ENCODE measurements around the gene PLOD3. TPM values are rescaled to one million over a fixed set of nuclear protein-coding genes. Genes with fewer than 3 reads are reported as not detected.
A peak's percentile ranks its signal among the peaks of the same experiment; 100 is the strongest.

Gene PLOD3
- total RNA-seq, 2 experiments from 2014 or later, result 37.1 to 43.4 TPM

GRCh38 chr7:101222275-101222830, 5.0 kb upstream of the PLOD3 start:
- Mint-ChIP-seq H3K27ac (no peak overlapping the region), H3K36me3 (peaks cover 22% of the 10 kb centered on the region), H3K27me3 (no peaks in the 10 kb centered on the region), H3K9me3 (no peaks in the 10 kb centered on the region), H3K4me3 (no peak overlapping the region), H3K4me1 (ENCODE audit: low read depth) (peaks cover 26% of the 10 kb centered on the region)
- no peak for DNase-seq
- intact Hi-C loops (cut with micrococcal nuclease), result no loop called here
- CTCF ChIA-PET, result interaction anchor here (1.0 to 1.3 kb wide), 2 partner anchors 22 to 30 kb away, joined by 3 read pairs; no protein-coding TSS in a partner anchor
- POLR2A ChIA-PET, result interaction anchor here (0.9 kb wide), 1 partner anchor 24 kb away, joined by 3 read pairs; no protein-coding TSS in a partner anchor

- CTCF ChIA-PET, result interaction anchor here (1.1 to 7.4 kb wide), 5 partner anchors 23 to 96 kb away, joined by 3 to 62 read pairs (median 5); partner anchors contain the start of gene FIS1
- H3K27me3 Mint-ChIP-seq, result no peaks in the 10 kb centered on the region
- H3K4me1 Mint-ChIP-seq (ENCODE audit: low read depth), result peaks cover 35% of the 10 kb centered on the region
- no peak overlapping the region for H3K4me3 Mint-ChIP-seq
- DNase-seq, result no peak
- H3K27ac Mint-ChIP-seq, result no peak overlapping the region
- intact Hi-C loops (cut with micrococcal nuclease), result no loop called here
- POLR2A ChIA-PET, result no interaction called here
- H3K9me3 Mint-ChIP-seq, result no peaks in the 10 kb centered on the region
- H3K36me3 Mint-ChIP-seq, result peaks cover 24% of the 10 kb centered on the region
Measured at GRCh38 chr7:101220295-101220694, 2.9 kb upstream of the PLOD3 start.

- CTCF ChIA-PET, result interaction anchor here (0.6 to 7.4 kb wide), 17 partner anchors 16 to 585 kb away, joined by 3 to 62 read pairs (median 4); partner anchors contain the start of genes FIS1, TRIM56 and VGF
Measured at GRCh38 chr7:101218236-101219125, 1.1 kb upstream of the PLOD3 start.

GRCh38 chr7:101216860-101217387, 457 bp downstream of the PLOD3 start:
- Mint-ChIP-seq H3K9me3 (no peaks in the 10 kb centered on the region), H3K4me1 (ENCODE audit: low read depth) (peaks cover 33% of the 10 kb centered on the region), H3K4me3 (peak overlapping the region; percentile 92), H3K36me3 (peaks cover 11% of the 10 kb centered on the region), H3K27ac (peak overlapping the region; percentile 54), H3K27me3 (no peaks in the 10 kb centered on the region)
- ChIA-PET CTCF (interaction anchor here (0.7 to 7.4 kb wide), 12 partner anchors 15 to 512 kb away, joined by 3 to 62 read pairs (median 5); partner anchors contain the start of genes FIS1, MOGAT3 and VGF), POLR2A (interaction anchor here (0.6 to 2.2 kb wide), 9 partner anchors 12 to 365 kb away, joined by 3 to 26 read pairs (median 3); partner anchors contain the start of genes CLDN15, FIS1, UFSP1 and VGF)
- no peak for DNase-seq
- intact Hi-C loops (cut with micrococcal nuclease), result loop anchor here (10.0 kb wide), 1 partner anchor 132 kb away; the partner anchor contains the start of gene TRIM56

More at GRCh38 chr7:101218236-101219125, 1.1 kb upstream of the PLOD3 start:
- H3K9me3 Mint-ChIP-seq, result no peaks in the 10 kb centered on the region
- no peaks in the 10 kb centered on the region for H3K27me3 Mint-ChIP-seq
- H3K4me3 Mint-ChIP-seq, result peak overlapping the region; percentile 92
- intact Hi-C loops (cut with micrococcal nuclease), result loop anchor here (1.0 to 10.0 kb wide), 2 partner anchors 26 to 134 kb away; partner anchors contain the start of gene TRIM56
- DNase-seq, result no peak
- POLR2A ChIA-PET, result interaction anchor here (0.9 to 2.2 kb wide), 8 partner anchors 8 to 133 kb away, joined by 3 to 26 read pairs (median 4); partner anchors contain the start of genes CLDN15, FIS1, TRIM56 and VGF
- peaks cover 35% of the 10 kb centered on the region for H3K4me1 Mint-ChIP-seq (ENCODE audit: low read depth)
- H3K36me3 Mint-ChIP-seq, result peaks cover 16% of the 10 kb centered on the region
- H3K27ac Mint-ChIP-seq, result peak overlapping the region; percentile 76

GRCh38 chr7:101216001-101216859, 1.2 kb downstream of the PLOD3 start:
- H3K27me3 Mint-ChIP-seq, result no peaks in the 10 kb centered on the region
- POLR2A ChIA-PET, result interaction anchor here (0.7 to 2.1 kb wide), 2 partner anchors 36 to 364 kb away, joined by 3 to 13 read pairs; no protein-coding TSS in a partner anchor
- intact Hi-C loops (cut with micrococcal nuclease), result loop anchor here (10.0 kb wide), 1 partner anchor 131 kb away; the partner anchor contains the start of gene TRIM56
- H3K9me3 Mint-ChIP-seq, result no peaks in the 10 kb centered on the region
- peaks cover 28% of the 10 kb centered on the region for H3K4me1 Mint-ChIP-seq (ENCODE audit: low read depth)
- peak overlapping the region; percentile 92 for H3K4me3 Mint-ChIP-seq
- no peak for DNase-seq
- CTCF ChIA-PET, result interaction anchor here (0.8 to 7.4 kb wide), 7 partner anchors 15 to 72 kb away, joined by 3 to 62 read pairs (median 16); partner anchors contain the start of genes FIS1 and MOGAT3
- peaks cover 11% of the 10 kb centered on the region for H3K36me3 Mint-ChIP-seq
- peak overlapping the region; percentile 54 for H3K27ac Mint-ChIP-seq

GRCh38 chr7:101212014-101212413, 5.4 kb downstream of the PLOD3 start:
- CTCF ChIA-PET, result no interaction called here
- DNase-seq, result no peak
- H3K27ac Mint-ChIP-seq, result no peak overlapping the region
- POLR2A ChIA-PET, result no interaction called here
- no peaks in the 10 kb centered on the region for H3K9me3 Mint-ChIP-seq
- peaks cover 24% of the 10 kb centered on the region for H3K36me3 Mint-ChIP-seq
- peaks cover 9% of the 10 kb centered on the region for H3K4me1 Mint-ChIP-seq (ENCODE audit: low read depth)
- intact Hi-C loops (cut with micrococcal nuclease), result loop anchor here (10.0 kb wide), 1 partner anchor 127 kb away; the partner anchor contains the start of gene TRIM56
- H3K27me3 Mint-ChIP-seq, result no peaks in the 10 kb centered on the region
- H3K4me3 Mint-ChIP-seq, result no peak overlapping the region

- ChIA-PET POLR2A (no interaction called here), CTCF (no interaction called here)
- Mint-ChIP-seq H3K27ac (no peak overlapping the region), H3K4me1 (ENCODE audit: low read depth) (peaks cover 6% of the 10 kb centered on the region), H3K4me3 (no peak overlapping the region), H3K36me3 (peaks cover 26% of the 10 kb centered on the region), H3K27me3 (no peaks in the 10 kb centered on the region), H3K9me3 (no peaks in the 10 kb centered on the region)
- intact Hi-C loops (cut with micrococcal nuclease), result loop anchor here (10.0 kb wide), 1 partner anchor 127 kb away; the partner anchor contains the start of gene TRIM56
- no peak for DNase-seq
Measured at GRCh38 chr7:101211501-101211900, 5.9 kb downstream of the PLOD3 start.

GRCh38 chr7:101210143-101210542, 7.2 kb downstream of the PLOD3 start:
- Mint-ChIP-seq H3K4me1 (ENCODE audit: low read depth) (no peaks in the 10 kb centered on the region), H3K36me3 (peaks cover 23% of the 10 kb centered on the region), H3K27ac (no peak overlapping the region), H3K27me3 (no peaks in the 10 kb centered on the region), H3K9me3 (no peaks in the 10 kb centered on the region), H3K4me3 (no peak overlapping the region)
- CTCF ChIA-PET, result no interaction called here
- intact Hi-C loops (cut with micrococcal nuclease), result loop anchor here (10.0 kb wide), 1 partner anchor 125 kb away; the partner anchor contains the start of gene TRIM56
- DNase-seq, result no peak
- POLR2A ChIA-PET, result no interaction called here

- ChIA-PET POLR2A (no interaction called here), CTCF (no interaction called here)
- H3K36me3 Mint-ChIP-seq, result peaks cover 19% of the 10 kb centered on the region
- DNase-seq, result no peak
- H3K27me3 Mint-ChIP-seq, result peaks cover under 1% of the 10 kb centered on the region
- H3K9me3 Mint-ChIP-seq, result no peaks in the 10 kb centered on the region
- no peak overlapping the region for H3K27ac Mint-ChIP-seq
- intact Hi-C loops (cut with micrococcal nuclease), result no loop called here
- peaks cover 3% of the 10 kb centered on the region for H3K4me1 Mint-ChIP-seq (ENCODE audit: low read depth)
- H3K4me3 Mint-ChIP-seq, result no peak overlapping the region
Measured at GRCh38 chr7:101208794-101209193, 8.6 kb downstream of the PLOD3 start.

GRCh38 chr7:101207459-101207858, 9.9 kb downstream of the PLOD3 start:
- H3K4me1 Mint-ChIP-seq (ENCODE audit: low read depth), result peaks cover 5% of the 10 kb centered on the region
- H3K27ac Mint-ChIP-seq, result no peak overlapping the region
- intact Hi-C loops (cut with micrococcal nuclease), result no loop called here
- H3K36me3 Mint-ChIP-seq, result peaks cover 19% of the 10 kb centered on the region
- no peak overlapping the region for H3K4me3 Mint-ChIP-seq
- no peak for DNase-seq
- POLR2A ChIA-PET, result no interaction called here
- CTCF ChIA-PET, result interaction anchor here (1.4 kb wide), 1 partner anchor 15 kb away, joined by 4 read pairs; no protein-coding TSS in a partner anchor
- H3K27me3 Mint-ChIP-seq, result peaks cover 7% of the 10 kb centered on the region
- no peaks in the 10 kb centered on the region for H3K9me3 Mint-ChIP-seq

- H3K27me3 Mint-ChIP-seq, result peaks cover 7% of the 10 kb centered on the region
- no peaks in the 10 kb centered on the region for H3K9me3 Mint-ChIP-seq
- H3K27ac Mint-ChIP-seq, result no peak overlapping the region
- intact Hi-C loops (cut with micrococcal nuclease), result no loop called here
- H3K36me3 Mint-ChIP-seq, result peaks cover 19% of the 10 kb centered on the region
- no peak overlapping the region for H3K4me3 Mint-ChIP-seq
- CTCF ChIA-PET, result interaction anchor here (1.4 to 2.1 kb wide), 2 partner anchors 14 to 75 kb away, joined by 4 to 5 read pairs; no protein-coding TSS in a partner anchor
- POLR2A ChIA-PET, result no interaction called here
- peaks cover 5% of the 10 kb centered on the region for H3K4me1 Mint-ChIP-seq (ENCODE audit: low read depth)
- no peak for DNase-seq
Measured at GRCh38 chr7:101206665-101207042, 10.7 kb downstream of the PLOD3 start.

Data from activated CD4-positive, alpha-beta memory T cell treated with anti-CD3 and anti-CD28 coated beads for 36 hours (primary cell).